Muscle of back (tissue), 11 donors: ENCODE measurements around the gene SSUH2. TPM values are rescaled to one million over a fixed set of nuclear protein-coding genes. Genes with fewer than 3 reads are reported as not detected.
"Not testable (repeated sequence)": the region's sequence is repeated elsewhere in the genome, so short reads cannot be mapped to it uniquely, and the experiment has no call there.

Experiments used
- DNase-seq, 3 donors: peaks; one replicate each; pipeline versions ENCODE4 v3.0.0 to v3.0.0-alpha.2; 2013
- polyA plus RNA-seq, 10 donors: library from polyadenylated mRNA; unstranded; fragments of 120-200 nt; gene quantifications; one replicate each; pipeline ENCODE4 v1.2.1, GENCODE V29; 2013; ENCODE audit not compliant: insufficient read length in 10 of 10

Gene SSUH2
- polyA plus RNA-seq, 10 donors, result 0.98 to 3.6 (median 2.0) TPM

DNA sequence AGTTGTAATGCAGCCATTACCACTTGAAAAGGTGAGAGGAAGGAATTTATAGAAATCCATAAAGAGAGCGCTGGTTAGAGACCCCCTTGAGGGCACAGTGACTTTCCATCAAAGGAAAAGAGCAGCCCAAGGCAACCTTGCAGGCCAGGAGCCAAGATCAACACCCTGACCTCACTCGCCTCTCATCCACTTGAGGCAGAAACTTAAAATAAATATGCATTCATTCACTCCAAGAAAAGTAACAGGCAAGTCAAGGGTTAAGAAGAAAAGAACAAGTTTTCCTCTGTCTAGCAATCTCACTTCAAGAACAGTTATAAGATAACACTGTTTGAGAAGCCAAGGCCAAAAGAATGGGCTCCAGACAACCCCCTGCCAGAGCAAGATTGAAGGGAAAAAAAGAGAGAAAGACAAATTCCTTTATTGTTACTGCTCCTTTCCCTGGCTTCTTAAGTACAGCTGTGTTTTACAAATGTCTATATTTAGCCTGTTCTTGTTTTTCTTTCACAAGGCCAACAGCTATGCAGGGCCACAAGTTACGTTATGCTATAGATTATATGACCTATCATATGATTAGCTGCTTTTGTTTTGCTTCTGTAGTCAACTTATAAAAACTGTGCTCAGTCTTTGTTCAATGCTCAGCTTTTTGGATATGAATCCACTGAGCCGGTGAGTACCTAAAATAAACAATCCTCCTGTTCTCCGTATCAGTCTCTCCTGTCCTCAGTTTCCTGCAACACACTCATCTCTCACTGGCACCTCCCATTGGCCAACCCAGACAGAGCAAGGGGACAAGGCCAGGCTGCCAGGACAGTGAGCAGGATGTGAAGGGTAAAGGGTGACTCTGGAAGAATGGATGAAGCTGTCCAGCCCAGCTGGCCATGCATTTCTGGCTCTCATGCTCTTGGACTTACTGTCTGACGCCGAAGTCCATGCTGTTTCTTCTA lies 15.8 kb upstream of the SSUH2 start:
- DNase-seq, result peak in 2 of 3 donors; percentile 52 to 58

DNA sequence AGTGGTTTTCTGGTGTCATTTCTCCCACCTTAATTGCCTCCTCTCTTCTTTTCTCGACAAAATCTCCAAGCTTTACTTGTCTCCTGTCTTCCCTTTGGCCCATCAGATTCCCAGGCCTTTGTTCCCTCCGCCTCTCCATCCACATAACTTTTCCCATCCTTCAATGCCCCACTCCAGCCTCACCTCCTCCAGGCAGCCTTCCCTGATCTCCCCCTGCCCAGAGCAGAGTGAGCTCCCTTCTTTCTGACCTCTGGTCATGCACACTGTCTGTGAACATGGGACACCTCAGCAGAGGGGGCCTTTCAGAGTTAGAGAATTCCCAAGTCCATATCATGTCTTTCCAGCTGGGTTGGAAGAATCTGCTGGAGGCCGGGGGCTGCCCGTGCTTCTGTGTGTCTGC lies 14.6 kb upstream of the SSUH2 start:
- DNase-seq, result no peak

DNA sequence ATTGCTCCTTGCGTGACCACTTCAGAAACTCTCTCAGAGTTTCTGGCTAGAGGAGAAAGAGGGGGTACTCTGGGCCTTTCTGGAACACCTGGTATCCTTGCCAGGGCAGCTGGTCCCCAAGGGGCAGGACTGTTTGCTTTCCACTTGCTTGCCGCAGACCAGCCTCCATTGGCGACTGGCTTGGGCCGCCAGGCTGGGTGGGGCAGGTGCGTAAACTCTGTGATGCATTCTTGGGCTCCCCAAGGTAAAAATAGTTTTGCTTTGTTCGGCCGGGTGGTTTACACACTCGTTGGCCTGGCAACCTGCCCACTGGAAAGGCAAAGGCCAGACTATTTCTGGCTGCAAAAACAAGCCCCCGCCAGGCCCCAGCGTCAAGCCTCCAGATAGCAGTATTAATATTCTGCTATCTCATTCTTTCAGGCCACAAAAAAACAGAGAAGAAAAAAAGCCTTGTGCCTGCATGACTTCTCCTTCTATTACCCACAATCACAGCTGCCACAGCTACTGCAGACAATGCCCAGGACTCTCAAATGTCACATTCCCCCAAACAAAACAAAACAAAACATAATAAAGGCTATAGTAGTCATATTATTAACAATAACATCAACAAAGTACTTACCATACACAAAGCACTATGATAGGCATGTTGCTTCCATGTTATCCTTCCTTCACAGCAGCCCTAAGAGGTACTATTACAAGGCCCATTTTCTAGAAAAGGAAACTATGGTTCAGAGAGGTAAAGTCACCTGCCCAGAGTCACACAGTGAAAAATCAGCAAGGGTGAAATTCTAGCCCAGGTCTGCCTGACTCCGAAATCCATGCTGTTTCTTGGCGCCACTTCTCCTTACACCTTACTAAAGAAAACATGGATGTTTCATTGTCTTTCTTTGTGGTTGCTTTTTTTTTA lies 14.0 kb upstream of the SSUH2 start:
- peak; percentile 57 to 81 (median 61) for DNase-seq

DNA sequence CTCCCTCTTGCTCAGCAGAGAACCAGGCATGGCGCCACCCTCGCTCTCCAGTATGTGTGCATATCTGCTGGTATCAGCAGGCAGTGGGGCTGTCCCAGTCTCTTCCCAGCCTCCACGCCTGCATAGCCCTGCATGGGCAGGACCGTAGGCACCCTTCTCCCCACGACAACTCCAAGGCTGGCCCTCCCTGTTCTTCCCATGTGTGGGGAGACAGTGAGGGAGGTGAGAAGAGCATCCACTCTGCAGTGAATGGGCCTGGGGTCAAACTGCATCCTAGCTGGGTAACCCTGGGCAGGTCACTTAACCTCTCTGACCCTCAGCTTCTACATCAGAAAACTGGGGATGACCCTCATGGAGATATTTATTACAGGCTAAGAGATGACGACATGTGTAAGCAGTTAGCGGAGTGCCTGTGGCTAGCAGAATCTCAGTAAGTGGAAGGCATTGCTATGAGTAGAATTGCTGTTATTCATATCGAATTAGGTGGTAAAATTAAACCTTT lies 13.3 kb upstream of the SSUH2 start:
- DNase-seq, result peak in 1 of 3 donors; percentile 21

DNA sequence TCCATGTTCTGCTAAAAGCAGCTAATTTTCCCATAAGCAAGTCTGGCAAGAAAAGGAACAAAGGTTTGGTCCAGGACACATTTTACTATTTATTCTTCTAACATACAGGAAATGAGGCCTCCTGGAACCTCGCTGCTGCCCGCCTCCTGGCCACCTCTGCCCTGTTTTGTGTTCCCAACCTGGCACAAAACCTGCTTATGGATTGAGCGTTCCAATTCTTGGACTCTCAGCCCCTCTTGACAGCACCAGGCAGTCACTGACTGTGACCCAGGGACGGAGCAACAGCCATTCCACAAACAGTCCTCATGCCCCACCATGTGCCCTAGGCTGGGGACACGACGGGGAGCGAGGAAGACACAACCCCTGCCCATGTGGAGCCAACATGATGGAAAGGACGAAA lies 11.6 kb upstream of the SSUH2 start:
- peak in 1 of 3 donors; percentile 25 for DNase-seq

DNA sequence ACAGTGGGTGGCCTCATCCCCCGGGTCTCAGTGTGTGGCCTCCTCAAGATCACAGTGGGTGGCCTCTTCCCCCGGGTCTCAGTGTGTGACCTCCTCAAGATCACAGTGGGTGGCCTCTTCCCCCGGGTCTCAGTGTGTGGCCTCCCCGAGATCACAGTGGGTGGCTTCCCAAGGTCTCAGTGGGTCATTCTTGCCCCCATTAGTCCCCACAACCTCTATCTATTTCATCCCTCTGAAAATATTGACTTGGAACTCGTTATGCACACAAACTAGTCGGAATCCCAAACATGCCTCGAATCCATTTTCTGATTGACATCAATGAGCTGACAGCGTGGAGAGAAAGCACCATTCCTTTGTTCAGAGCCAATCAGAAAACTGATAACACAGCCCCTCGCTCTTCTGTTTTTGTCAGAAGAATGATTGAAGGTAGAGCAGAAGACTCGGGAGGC lies 10.8 kb upstream of the SSUH2 start:
- DNase-seq, result no peak

DNA sequence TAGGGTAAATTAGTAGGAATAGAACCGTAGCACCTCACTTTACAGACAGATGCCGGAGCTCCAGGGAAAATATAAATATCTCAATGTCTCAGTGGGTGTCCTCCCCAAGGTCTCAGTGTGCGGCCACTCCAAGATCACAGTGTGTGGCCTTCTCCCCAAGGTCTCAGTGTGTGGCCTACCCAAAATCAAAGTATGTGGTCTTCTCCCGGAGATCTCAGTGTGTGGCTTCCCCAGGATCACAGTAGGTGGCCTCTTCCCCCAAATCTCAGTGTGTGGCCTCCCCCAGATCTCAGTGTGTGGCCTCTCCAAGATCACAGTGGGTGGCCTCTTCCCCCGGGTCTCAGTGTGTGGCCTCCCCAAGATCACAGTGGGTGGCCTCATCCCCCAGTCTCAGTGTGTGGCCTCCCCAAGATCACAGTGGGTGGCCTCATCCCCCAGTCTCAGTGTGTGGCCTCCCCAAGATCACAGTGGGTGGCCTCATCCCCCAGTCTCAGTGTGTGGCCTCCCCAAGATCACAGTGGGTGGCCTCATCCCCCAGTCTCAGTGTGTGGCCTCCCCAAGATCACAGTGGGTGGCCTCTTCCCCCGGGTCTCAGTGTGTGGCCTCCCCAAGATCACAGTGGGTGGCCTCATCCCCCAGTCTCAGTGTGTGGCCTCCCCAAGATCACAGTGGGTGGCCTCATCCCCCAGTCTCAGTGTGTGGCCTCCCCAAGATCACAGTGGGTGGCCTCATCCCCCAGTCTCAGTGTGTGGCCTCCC lies 10.2 kb upstream of the SSUH2 start:
- DNase-seq, result not testable (repeated sequence)

DNA sequence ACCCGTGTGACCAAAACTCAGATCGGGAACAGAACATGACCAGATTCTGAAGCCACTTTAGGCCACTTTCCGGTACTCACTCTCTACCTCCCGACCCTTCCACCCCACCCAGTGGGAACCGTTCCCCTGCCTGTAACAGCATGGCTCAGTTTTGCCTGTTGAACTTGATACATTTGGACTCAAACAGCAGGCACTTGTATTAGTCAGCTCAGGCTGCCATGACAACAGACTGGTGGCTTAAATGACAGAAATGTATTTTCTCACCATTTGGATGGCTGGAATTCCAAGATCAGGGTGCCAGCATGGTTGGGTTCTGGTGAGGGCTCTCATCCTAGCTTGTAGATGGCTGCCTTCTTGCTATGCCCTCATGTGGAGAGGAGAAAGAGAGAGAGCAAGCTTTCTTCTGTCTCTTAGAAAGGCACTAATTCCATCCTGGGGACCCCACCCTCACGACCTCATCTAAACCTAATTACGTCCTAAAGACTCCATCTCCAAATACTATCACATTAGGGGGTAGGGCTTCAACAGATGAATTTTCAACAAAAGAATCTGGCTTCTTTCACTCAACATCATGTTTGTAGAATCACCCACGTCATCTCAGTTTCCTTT lies 9.3 kb upstream of the SSUH2 start:
- DNase-seq, result no peak

DNA sequence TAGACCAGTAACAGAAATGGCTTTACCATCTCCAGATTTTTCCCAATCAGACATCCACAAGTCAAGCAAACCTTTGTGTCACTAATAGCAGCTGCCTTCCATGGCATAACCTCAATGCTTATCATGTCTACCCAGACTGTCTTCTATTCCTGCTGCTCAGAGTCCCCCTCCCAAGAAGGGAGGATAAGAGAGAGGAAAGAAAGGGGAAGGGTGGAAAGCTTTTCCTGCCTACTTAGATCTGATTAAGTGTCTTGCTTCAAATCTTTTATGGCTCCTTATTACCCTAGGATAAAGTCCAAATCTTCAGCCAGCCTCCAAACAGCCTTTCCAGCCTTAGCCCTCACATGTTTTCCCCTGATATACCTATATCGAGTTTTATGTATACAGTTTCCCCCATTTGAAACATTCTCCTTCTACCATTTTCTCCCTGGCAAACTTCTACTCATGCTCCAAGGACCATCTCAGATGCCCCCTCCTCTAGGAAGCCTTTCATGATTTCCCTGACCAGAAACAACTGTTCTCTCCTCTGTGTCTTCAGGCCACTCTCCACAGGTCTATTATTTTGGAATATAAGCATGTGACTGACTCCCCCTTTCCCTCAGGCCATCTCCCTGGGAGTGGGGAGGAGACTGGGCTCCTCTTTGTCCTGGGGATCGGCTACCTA lies 7.9 kb upstream of the SSUH2 start:
- DNase-seq, result no peak

DNA sequence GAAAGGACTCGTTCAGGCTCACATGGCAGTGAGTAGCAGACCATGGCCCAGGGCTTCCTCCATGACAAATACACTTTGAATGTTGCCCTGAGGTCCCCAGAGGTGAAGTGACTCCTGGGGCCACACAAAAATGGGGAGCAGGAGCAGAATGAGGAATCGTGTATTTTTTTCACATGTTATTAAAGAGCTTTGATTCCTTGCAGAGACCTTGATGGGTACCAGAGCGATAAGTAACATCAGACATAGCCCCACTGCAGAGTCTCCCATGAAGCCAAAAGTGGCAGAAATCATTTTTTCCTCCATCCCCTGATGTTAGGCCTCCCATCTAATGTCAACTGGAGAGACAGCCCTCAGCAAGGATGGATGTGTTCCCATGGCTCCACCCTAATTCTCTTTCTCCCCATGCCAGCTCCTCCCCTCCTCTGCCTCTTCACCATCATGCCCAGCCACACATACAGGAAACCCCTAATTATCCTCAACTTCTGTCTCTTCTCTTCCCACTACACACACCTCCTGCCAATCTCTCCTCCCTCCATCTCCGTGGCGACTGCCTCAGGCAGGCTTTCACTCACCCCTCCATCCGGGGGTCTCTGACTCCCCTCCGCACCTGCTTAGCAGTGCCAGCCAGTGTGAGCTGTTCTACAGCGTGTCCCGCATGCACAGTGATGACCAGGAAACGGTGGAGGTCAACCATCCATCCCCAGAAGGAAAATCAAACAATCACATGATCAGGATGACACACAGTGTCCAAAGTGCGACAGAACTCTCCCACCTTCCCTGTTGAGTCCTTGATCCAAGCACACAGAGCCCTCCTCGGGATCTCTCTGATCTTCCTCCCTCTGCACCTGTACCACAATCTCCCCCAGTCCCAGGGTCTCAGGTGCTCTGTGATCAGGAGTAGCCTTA lies 7.1 kb upstream of the SSUH2 start:
- DNase-seq, result no peak

DNA sequence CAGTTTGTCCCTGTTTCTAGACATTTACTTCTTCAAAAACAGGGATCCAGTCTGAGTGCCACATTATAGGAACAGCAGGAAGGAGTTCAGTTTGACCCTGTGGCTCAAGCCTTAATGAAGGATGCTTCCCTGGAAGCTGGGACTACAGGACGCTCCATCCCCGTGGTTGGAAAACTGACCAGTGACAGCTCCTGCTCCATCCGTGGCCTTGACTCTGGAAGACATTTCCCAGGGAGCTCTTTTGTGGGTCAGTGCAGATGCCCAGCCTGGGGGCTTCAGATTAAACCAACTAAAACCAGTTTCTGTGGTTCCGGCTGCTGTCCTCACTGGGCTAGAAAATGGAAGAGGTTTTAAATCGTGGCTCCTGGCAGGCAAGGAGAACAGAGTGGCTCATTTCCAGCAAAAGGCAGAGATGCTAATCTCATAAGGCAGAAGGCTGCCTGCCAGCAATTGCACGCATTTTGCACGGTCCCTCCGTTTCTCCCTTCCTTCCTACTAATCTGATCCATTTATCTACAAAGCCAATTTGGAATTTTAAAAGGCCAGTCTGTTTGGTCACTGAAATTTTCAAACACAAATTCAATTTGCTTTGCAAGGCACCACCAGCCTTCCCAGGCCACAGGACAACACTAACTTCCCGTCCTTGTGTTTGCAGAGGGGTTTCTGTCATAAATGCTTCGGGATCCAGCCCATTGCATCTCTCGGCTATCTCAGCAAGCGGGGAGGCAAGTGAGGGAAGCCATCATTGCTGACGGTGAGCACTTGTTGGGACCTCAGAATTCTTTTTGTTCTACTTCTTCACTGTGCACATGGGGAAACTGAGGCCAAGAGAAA lies 6.2 kb upstream of the SSUH2 start:
- DNase-seq, result peak in 2 of 3 donors; percentile 14 to 50

DNA sequence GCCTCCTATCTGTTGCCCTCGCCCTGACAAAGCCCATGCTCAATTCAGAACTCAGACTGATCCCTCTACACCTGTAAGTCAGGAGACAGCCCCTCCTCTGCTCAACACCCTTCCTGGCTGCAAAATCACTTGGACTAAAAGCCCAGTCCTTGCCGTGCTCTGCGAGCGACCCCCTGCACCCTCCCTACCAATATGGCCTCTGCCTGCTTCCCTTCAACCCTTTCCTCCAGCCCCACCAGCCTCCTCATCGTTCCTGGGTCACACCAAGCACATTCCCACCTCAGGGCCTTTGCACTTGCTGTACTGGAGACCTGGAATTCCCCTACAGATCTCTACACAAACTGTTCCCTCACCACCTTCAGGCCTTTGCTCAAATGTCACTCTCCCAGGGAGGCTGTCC lies 5.2 kb upstream of the SSUH2 start:
- DNase-seq, result no peak

DNA sequence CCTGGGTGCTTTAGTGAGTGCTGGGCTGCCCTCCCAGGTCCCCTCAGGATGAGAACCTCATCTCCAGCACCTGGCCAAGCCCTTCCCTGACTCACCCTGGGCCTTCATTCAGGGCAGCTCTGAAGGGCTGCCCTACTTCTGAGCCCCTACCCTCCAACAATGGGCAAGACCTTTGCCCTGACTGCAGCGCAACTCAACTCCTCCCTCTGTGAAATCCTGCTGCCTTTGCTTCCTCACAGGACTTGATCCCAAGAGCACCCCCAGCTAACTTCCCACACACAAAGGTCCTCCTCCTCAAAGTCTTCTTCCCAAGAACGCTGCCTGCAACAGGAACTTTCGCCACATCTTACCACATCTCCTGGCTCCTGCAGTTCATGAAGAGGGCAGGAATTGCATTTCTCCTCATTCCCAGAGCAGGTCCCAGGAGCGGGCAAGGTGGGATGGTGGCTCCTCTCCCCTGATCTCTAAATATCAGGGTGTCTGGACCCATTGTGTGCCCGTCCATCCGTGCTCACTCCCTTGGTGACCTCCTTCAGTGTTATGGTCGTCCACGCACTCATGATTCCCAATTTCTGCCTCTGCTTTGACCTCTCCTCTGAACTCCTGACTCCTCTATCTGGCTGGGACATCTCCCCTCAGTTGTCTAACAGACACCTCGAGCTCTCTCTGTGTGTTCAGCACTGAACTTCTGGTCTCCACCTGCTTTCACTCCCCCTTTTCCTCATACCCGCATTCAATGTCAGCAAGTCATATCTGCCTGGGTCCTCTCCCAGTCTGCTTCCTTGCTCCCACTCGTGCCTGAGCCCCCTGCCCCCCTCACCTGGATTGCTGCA lies 4.5 kb upstream of the SSUH2 start:
- no peak for DNase-seq

DNA sequence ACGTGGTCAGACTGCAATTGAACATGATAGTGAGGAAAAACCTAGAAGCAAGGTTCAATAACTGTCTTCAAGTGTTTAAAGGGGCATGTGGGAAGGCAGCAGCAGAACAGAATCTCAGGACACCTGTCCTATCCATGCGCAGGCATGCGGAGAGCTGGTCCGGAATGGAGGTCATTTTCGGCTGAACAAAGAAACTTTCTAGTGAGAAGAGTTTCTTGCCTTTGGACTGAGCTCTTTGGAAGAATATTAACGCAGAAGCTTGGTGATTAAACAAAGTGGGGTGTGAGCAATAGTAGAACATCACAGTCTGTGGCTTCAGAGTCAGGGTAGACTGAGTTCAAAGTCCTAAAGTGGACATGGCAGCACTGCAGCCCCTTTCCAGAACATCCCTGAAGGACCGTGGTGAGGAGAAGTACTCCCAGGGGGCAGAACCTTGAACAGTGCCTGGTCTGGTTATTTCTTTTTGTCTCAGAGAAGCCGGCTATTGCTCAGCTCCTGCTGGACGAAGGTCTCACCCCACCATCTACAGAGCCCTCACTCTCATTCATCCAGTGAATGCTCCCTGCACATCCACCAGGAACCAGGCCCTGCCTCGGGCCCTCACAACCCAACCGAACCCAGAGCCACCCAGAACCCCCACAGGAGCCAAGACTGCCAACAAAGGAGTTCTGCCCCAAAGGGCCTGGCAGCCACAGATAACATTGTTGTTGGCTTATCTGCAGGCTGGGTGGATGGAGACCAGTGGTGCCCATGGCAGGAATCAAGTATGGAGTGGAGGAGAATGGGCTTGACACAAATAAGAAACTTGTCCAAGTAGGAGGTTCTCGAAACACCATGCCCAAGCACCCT lies 2.8 kb upstream of the SSUH2 start:
- no peak for DNase-seq

DNA sequence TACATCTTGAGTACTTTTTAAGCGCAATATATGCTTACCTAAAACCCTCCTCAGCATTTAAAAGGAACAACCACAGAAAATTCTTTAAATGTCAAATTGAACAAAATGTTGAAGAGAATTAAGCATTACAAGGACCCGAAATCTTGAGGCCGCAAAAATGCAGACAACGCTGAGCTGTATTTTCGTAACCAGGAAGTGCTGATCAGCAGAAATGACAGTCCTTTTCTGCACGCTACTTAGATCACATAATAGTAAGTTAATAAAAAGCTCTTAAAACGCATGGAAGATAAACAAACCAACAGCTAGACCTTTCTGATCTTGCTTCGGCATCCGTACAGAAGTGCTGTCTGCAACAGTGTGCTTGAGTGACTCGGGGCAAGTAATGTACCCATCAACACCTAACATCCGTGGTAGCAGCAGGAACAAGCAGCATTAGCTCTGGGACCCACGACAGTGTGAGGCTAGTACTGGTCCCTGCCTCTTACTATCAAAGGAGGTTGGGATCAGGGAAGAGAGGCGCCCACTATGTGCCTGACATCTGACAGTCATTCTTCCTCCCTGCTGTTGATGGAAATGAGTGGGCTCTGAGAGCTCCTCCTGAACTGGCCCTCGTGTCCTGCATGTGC lies 1.8 kb upstream of the SSUH2 start:
- no peak for DNase-seq

DNA sequence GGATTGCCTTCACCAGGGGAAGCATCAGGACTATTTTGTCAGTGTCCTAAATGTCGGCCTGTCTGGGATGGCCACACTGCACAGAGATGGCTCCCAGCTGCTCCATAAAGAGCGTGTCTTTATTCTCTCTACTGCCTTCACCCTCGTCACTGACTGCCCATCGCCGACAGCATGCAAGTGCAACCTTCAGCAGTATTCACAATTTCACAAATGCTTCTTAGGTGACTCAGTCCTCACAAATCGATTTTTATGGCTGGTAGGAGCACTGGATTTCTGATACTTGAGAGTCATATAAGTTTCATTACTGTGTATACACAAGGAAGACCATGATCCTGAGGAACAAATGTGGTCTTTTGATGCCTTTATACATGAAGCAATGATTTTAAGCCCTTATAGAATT lies 1.1 kb upstream of the SSUH2 start:
- no peak for DNase-seq
